ENCODE data around the gene BANK1.

The BANK1 gene

GRCh38 chr4:101910786-101911373 is 120.3 kb downstream of the BANK1 start:
- Histone ChIP-seq H3K79me2 (ENCODE audit: insufficient read depth, low read length) (no peaks in the 10 kb centered on the region), H3K4me2 (ENCODE audit: low read length) (no peak overlapping the region), H3K9me2 (ENCODE audit: low read depth, low read length) (no peaks in the 10 kb centered on the region), H3F3A (ENCODE audit: insufficient read depth, low read length) (no peaks in the 10 kb centered on the region), H2AFZ (ENCODE audit: low read length) (no peak overlapping the region), H3K9me3 (ENCODE audit: low read length) (no peaks in the 10 kb centered on the region), H3K4me1 (ENCODE audit: insufficient read depth, low read length, severe bottlenecking) (no peaks in the 10 kb centered on the region), H3K9ac (ENCODE audit: low read length) (no peak overlapping the region), H3K4me3 (ENCODE audit: low read depth, low read length, poor library complexity, severe bottlenecking) (no peak overlapping the region), H3K36me3 (ENCODE audit: insufficient read depth, low read length) (peaks cover 9% of the 10 kb centered on the region), H3K27ac (ENCODE audit: low read depth, low read length, poor library complexity, severe bottlenecking) (no peak overlapping the region), H3K27me3 (ENCODE audit: insufficient read depth, low read length) (no peaks in the 10 kb centered on the region), H4K20me1 (ENCODE audit: insufficient read depth, low read length) (no peaks in the 10 kb centered on the region)
- TF ChIP-seq EZH2 (IDR thresholded peaks at IDR 0.05; ENCODE audit: borderline replicate concordance, low read length) (no peak), CTCF (IDR thresholded peaks at IDR 0.05; ENCODE audit: low read length) (no peak)

GRCh38 chr4:101911616-101912015 is 121.1 kb downstream of the BANK1 start:
- TF ChIP-seq CTCF (IDR thresholded peaks at IDR 0.05; ENCODE audit: low read length) = no peak
- no peak for TF ChIP-seq EZH2 (IDR thresholded peaks at IDR 0.05; ENCODE audit: borderline replicate concordance, low read length)
- Histone ChIP-seq H3K79me2 (ENCODE audit: insufficient read depth, low read length) (no peaks in the 10 kb centered on the region), H3K9me2 (ENCODE audit: low read depth, low read length) (no peaks in the 10 kb centered on the region), H3K4me2 (ENCODE audit: low read length) (no peak overlapping the region), H3K4me3 (ENCODE audit: low read depth, low read length, poor library complexity, severe bottlenecking) (no peak overlapping the region), H3K27ac (ENCODE audit: low read depth, low read length, poor library complexity, severe bottlenecking) (no peak overlapping the region), H3F3A (ENCODE audit: insufficient read depth, low read length) (no peaks in the 10 kb centered on the region), H3K9me3 (ENCODE audit: low read length) (no peaks in the 10 kb centered on the region), H3K36me3 (ENCODE audit: insufficient read depth, low read length) (peaks cover 5% of the 10 kb centered on the region; the same call in 1 of the 2 replicates), H3K27me3 (ENCODE audit: insufficient read depth, low read length) (no peaks in the 10 kb centered on the region), H4K20me1 (ENCODE audit: insufficient read depth, low read length) (no peaks in the 10 kb centered on the region), H2AFZ (ENCODE audit: low read length) (no peak overlapping the region), H3K9ac (ENCODE audit: low read length) (no peak overlapping the region), H3K4me1 (ENCODE audit: insufficient read depth, low read length, severe bottlenecking) (no peaks in the 10 kb centered on the region)

- Histone ChIP-seq H3K4me3 (ENCODE audit: low read depth, low read length, poor library complexity, severe bottlenecking) (no peak overlapping the region), H3K4me1 (ENCODE audit: insufficient read depth, low read length, severe bottlenecking) (no peaks in the 10 kb centered on the region), H2AFZ (ENCODE audit: low read length) (no peak overlapping the region), H3K79me2 (ENCODE audit: insufficient read depth, low read length) (no peaks in the 10 kb centered on the region), H3K4me2 (ENCODE audit: low read length) (no peak overlapping the region), H3K9ac (ENCODE audit: low read length) (no peak overlapping the region), H4K20me1 (ENCODE audit: insufficient read depth, low read length) (no peaks in the 10 kb centered on the region), H3K9me3 (ENCODE audit: low read length) (no peaks in the 10 kb centered on the region), H3K36me3 (ENCODE audit: insufficient read depth, low read length) (peaks cover 17% of the 10 kb centered on the region; the same call in 1 of the 2 replicates), H3K27me3 (ENCODE audit: insufficient read depth, low read length) (no peaks in the 10 kb centered on the region), H3K27ac (ENCODE audit: low read depth, low read length, poor library complexity, severe bottlenecking) (no peak overlapping the region), H3F3A (ENCODE audit: insufficient read depth, low read length) (no peaks in the 10 kb centered on the region), H3K9me2 (ENCODE audit: low read depth, low read length) (no peaks in the 10 kb centered on the region)
- no peak for TF ChIP-seq CTCF (IDR thresholded peaks at IDR 0.05; ENCODE audit: low read length)
- TF ChIP-seq EZH2 (IDR thresholded peaks at IDR 0.05; ENCODE audit: borderline replicate concordance, low read length) = no peak
Observed at GRCh38 chr4:101914761-101915160, 124.2 kb downstream of the BANK1 start.

All from OCI-LY1 (cell line).